Measurements from ENCODE around the gene CELF2.

Gene CELF2

GRCh38 chr10:11045995-11046775, 28.5 kb downstream of the CELF2 start:
- no peak overlapping the region for H3K27ac ChIP-seq (ENCODE audit: extremely low read depth, low read depth, low read length)
- ChIA-PET POLR2A (no interaction called here), CTCF (interaction anchor here (1.1 kb wide), 1 partner anchor 10 kb away, joined by 5 read pairs; no protein-coding TSS in a partner anchor)

GRCh38 chr10:11046776-11047160, 29.1 kb downstream of the CELF2 start:
- H3K4me1 ChIP-seq (ENCODE audit: control insufficient read depth, insufficient read depth, low read length) = peaks cover 9% of the 10 kb centered on the region
- CTCF ChIA-PET = no interaction called here
- POLR2A ChIA-PET = no interaction called here
- TF ChIP-seq ZNF701 (tag by site-specific recombination; IDR thresholded peaks at IDR 0.05) (no peak), ZNF549 (tag by site-specific recombination; IDR thresholded peaks at IDR 0.05) (no peak), ZNF664 (tag by site-specific recombination; IDR thresholded peaks at IDR 0.05) (no peak), SALL2 (tag by site-specific recombination; IDR thresholded peaks at IDR 0.05; ENCODE audit: borderline replicate concordance) (no peak), ZBTB20 (tag by site-specific recombination; IDR thresholded peaks at IDR 0.05) (no peak), MEIS1 (CRISPR knock-in tag; IDR thresholded peaks at IDR 0.05; ENCODE audit: borderline replicate concordance) (no peak), PRDM4 (tag by site-specific recombination; IDR thresholded peaks at IDR 0.05) (no peak), ZNF473 (tag by site-specific recombination; IDR thresholded peaks at IDR 0.05) (no peak)
- H3K4me3 ChIP-seq (ENCODE audit: low read depth, low read length) = no peak overlapping the region
- H3K27ac ChIP-seq (ENCODE audit: extremely low read depth, low read depth, low read length) = no peak overlapping the region
- H3K36me3 ChIP-seq (ENCODE audit: control insufficient read depth in 2 of 2, insufficient read depth in 1 of 2, low read length in 2 of 2) = no peaks in the 10 kb centered on the region
- no peaks in the 10 kb centered on the region for H3K9me3 ChIP-seq (ENCODE audit: control insufficient read depth, insufficient read depth, low read depth, low read length)

More at GRCh38 chr10:11045995-11046775, 28.5 kb downstream of the CELF2 start:
- Histone ChIP-seq H3K4me3 (ENCODE audit: low read depth, low read length) (no peak overlapping the region), H3K9me3 (ENCODE audit: control insufficient read depth, insufficient read depth, low read depth, low read length) (no peaks in the 10 kb centered on the region), H3K36me3 (ENCODE audit: control insufficient read depth in 2 of 2, insufficient read depth in 1 of 2, low read length in 2 of 2) (no peaks in the 10 kb centered on the region), H3K4me1 (ENCODE audit: control insufficient read depth, insufficient read depth, low read length) (peaks cover 7% of the 10 kb centered on the region)
- no peak for TF ChIP-seq ZBTB49 (tag by site-specific recombination; IDR thresholded peaks at IDR 0.05; ENCODE audit: low read depth)
- no peak for TF ChIP-seq ZNF521 (tag by site-specific recombination; IDR thresholded peaks at IDR 0.05)
- TF ChIP-seq ZNF155 (tag by site-specific recombination; IDR thresholded peaks at IDR 0.05) = no peak
- no peak for TF ChIP-seq ZSCAN30 (tag by site-specific recombination; IDR thresholded peaks at IDR 0.05)
- TF ChIP-seq ZNF366 (tag by site-specific recombination; conservative IDR thresholded peaks at IDR 0.05) = no peak
- TF ChIP-seq SP3 (tag by site-specific recombination; IDR thresholded peaks at IDR 0.05) = no peak
- no peak for TF ChIP-seq FEZF1 (tag by site-specific recombination; IDR thresholded peaks at IDR 0.05)
- TF ChIP-seq ZNF391 (tag by site-specific recombination; IDR thresholded peaks at IDR 0.05; ENCODE audit: borderline replicate concordance, low read depth) = no peak
- no peak for TF ChIP-seq ZNF223 (tag by site-specific recombination; IDR thresholded peaks at IDR 0.05)
